ENCODE measurements around the gene SPSB2. TPM values are rescaled to one million over a fixed set of nuclear protein-coding genes. Genes with fewer than 3 reads are reported as not detected.
A peak's percentile ranks its signal among the peaks of the same experiment; 100 is the strongest.

The SPSB2 gene
- total RNA-seq, 1 experiment from 2014 or later = 20.2 TPM

GRCh38 chr12:6832125-6832524 lies 41.0 kb downstream of the SPSB2 start:
- DNase-seq (ENCODE audit: low spot score) = no peak

DNA sequence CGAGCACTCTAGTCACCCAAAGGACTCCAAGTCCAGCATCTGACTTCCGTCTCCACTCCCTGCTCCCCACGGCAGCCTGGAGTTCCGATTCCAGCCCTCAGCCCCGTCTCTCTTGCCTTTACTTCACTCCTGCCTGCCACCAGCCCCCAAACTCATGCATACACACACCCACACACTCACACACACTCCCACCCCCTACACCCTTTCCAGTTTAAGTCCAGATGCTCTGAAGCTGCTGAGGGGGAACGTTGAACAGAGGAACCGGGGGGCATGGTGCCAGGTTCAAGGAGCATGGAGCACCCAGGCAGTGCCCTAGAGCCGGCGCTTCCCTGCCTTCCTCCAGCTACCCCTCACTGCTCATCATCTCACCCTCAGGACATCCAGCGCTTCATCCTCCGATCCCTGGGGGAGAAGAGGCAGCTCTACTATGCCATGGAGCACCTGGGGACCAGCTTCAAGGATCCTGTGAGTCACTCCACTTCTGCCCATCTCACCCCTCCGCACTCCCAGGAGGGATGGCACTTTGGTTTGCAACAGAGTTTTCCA lies 41.6 kb downstream of the SPSB2 start:
- no peak for DNase-seq (ENCODE audit: low spot score)

- no peak for DNase-seq (ENCODE audit: low spot score)
These were observed 42.1 kb downstream of the SPSB2 start for GRCh38 chr12:6830999-6831398.

GRCh38 chr12:6830286-6830890 lies 42.7 kb downstream of the SPSB2 start:
- no peak for DNase-seq (ENCODE audit: low spot score)

DNA sequence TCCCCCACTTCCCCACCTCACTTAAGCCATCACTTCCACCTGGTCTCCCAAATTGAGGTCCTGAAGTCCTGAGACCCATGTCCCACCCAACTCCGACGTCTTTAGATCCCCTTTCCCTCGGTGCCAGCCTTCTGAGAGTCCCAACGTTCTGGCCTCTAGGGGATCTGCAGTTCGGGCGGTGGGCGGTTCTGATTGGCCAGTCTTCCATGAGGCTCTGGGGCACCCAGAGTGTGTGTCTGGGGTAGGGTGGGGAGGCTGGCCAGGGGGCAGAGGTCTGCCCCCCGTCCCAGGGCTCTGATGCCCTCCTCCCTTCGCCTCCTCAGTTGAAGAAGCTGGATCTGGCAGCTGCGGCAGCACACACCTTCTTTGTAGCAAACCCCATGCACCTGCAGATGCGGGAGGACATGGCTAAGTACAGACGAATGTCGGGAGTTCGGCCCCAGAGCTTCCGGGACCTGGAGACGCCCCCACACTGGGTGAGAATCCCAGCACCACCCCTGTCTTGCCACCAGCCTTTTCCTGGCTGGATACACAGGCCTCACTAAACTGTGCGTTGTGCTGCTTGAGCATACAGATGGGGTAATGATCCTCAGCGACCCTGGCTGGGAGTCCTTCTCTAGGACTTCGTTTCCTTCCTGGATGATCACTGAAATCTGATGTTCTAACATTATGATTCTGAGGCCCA lies 43.4 kb downstream of the SPSB2 start:
- no peak for DNase-seq (ENCODE audit: low spot score)

DNA sequence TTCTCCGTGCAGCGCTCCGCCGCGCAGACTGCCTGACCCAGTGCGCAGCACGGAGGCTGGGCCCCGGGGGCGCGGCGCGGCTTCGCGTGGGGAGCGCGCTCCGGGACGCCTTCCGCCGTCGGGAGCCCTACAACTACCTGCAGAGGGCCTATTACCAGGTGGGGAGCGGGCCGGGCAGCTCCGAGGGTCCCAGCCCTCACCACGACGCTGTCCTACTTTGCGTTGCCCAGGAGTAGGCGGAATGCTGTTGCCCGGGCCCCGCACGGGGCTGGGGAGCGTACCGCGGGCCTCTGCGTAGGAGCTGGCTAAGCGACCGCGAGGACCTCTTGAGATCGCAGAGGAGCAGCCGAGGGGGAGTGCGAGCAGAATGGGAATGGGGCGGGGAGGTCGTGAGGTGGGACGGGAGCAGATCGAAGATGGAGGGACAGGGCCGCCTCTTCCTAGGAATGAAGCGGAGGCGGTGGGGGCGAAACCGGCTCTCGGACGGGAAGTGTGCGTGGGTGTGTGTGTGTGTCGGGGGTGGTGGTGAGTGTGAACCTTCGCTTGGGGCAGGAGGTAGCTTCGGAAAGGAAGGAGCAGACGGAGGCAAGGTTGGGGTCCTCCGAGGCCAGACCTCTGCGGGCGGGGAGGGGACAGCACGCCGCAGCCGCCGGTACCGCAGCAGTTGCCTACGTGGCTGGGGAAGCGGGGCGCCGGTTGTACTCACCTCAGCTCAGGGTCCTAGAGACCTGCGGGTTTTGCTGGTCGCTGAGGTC lies 44.1 kb downstream of the SPSB2 start:
- peak; percentile 35 for DNase-seq (ENCODE audit: low spot score)

DNA sequence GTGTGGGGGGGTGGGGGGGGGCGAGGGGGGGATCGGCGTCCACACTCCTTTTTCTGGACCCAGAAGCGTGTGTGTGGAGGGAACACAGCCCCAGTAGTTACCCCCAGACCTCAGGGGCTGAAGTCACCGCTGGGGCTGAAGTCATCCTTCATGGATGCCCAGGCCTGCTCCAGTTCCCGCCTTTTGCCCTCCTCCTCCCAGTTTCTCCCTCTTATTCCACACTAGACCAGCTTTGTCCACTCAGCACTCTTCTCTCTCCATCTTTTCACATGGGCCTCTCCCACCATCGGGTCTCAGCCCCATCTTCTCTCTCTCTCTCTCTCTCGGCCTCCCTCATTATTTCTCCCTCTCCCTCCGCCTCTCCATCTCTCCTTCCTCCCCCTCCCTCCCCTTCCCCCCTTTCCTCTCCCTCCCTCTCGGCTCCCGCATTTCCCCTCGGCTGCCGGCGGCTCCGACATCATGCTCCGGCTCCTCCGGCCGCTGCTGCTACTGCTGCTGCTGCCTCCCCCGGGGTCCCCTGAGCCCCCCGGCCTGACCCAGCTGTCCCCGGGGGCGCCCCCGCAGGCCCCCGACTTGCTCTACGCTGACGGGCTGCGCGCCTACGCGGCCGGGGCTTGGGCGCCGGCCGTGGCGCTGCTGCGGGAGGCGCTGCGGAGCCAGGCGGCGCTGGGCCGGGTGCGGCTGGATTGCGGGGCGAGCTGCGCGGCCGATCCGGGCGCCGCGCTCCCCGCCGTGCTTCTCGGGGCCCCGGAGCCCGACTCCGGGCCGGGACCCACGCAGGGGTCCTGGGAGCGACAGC lies 44.9 kb downstream of the SPSB2 start, which contains the start of gene P3H3:
Gene P3H3 (plus strand): TSS at position 426 of the 799 bp plus-strand sequence. CDS start 34 bp downstream, at position 460.
- no peak for DNase-seq (ENCODE audit: low spot score)

DNA sequence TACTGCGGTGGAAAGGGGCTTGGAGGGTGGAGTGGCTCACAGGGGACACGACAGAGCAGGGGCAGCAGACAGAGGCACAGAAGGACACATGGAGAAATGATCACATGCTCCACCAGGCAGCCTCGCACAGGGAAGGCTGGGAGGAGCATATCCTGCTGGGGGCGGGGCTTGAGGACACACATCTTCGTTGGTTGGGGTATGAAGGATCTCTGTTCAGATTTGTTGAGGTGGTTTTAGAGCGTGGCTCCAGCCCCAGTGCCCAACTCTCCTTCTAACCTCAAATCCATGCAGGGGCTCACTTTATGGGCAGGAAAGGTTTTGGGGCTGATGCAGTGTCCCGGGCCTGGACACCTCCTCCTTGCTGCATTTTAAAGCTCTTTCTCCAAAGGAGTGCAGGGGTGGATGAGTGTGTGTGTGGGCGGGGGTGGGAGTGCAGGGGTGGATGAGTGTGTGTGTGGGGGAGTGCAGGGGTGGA lies 45.6 kb downstream of the SPSB2 start:
- peak; percentile 60 for DNase-seq (ENCODE audit: low spot score)

DNA sequence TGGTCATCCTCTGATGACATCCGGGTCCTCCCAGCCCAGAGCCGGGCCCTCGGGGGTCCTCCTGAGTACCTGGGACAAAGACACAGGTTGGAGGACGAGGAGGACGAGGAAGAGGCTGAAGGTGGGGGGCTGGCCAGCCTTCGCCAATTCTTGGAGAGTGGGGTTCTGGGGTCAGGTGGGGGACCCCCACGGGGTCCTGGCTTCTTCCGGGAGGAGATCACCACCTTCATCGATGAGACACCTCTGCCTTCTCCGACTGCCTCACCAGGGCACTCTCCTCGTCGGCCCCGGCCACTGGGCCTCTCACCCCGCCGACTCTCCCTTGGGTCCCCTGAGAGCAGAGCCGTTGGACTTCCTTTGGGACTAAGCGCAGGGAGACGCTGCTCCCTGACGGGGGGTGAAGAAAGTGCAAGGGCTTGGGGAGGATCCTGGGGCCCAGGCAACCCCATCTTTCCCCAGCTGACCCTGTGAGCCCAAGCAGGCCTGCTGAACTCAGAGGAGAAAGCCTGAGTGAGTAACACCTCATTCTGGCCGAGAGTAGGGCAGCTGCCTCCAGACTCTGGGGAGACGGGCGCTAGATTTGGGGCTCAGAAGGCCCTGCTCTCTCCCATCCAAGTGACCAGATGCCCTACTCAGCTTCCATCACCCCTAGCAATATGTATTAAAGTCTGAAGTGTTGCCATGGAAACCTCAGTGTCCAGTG lies 46.2 kb downstream of the SPSB2 start:
- no peak for DNase-seq (ENCODE audit: low spot score)

DNA sequence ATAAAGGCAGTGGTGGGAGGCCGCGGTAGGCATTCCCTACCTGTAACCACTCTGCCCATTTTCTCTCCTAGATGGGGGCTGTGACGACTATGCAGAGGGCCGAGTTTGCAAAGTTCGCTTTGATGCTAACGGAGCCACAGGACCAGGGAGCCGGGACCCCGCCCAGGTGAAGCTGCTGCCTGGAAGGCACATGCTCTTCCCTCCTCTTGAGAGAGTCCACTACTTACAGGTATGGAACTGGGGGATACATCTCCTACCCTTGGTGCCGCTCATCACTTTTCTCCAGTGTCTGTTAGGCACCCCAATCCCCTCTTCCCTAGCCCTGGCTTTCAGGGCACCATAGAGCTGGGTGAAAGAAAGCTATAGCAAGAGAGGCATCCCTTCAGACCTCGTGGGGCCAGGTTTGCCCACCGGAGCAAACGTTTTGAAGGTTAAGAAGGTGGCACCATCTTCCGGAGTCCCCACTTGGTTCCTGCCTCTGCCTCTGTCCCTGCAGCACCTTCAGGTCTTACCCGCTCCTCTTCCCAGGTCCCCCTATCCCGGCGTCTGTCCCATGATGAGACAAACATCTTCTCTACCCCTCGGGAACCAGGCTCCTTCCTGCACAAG lies 46.9 kb downstream of the SPSB2 start:
- no peak for DNase-seq (ENCODE audit: low spot score)

DNA sequence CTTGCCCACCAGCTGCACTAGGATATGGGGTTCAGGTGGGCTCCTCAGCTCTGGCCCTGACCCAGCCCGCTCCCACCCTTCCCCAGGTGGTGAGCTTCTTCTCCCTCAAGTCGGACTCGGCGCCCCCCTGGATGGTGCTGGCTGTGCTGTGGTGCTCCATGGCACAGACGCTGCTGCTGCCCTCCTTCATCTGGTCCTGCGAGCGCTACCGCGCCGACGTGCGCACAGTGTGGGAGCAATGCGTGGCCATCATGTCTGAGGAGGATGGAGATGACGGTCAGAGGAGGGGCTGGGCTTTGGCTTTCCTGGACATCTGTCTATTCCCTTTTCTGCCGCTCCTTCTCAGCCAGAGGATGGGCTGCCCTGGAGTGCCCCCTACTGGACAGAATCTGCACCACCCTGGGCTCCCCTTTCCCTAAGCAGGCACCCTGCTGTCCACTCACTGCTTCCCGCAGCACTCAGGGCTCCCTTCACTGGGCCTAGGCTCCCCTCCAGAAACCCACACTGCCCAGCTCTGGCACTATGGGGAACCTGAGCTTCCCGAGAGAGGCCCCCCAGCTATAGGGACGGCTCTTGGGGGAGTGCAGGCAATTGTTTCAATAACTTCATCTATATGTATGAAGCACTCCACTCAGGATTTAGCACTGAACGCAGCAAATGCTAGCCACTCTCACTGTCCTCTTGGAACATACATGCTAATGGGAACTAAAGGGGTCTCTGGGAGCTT lies 47.5 kb downstream of the SPSB2 start:
- peak; percentile 79 for DNase-seq (ENCODE audit: low spot score)

DNA sequence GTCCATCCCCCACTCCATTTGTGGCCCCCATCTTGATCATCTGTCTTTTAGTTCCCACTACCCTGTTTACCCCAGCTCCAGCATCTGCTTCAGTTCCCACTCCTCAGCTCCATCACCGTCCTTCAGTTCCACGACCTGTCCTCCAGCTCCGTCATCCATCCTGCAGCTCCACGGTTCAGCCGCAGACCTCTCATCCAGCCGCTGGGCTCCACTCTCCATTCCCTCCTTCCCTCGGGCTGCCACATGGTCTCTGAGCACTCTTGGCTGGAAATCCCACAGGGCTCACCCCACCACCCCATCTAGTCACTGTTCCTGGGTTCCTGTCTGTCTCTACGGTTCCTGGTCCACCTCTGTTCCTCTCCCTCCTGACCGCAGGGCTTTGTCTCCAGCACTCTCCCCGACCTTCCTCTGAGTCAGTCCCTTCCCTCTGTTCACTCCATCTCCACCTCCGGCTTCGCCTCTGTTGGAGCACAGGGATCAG lies 48.2 kb downstream of the SPSB2 start:
- no peak for DNase-seq (ENCODE audit: low spot score)

GRCh38 chr12:6824085-6824775 lies 48.9 kb downstream of the SPSB2 start:
- no peak for DNase-seq (ENCODE audit: low spot score)

DNA sequence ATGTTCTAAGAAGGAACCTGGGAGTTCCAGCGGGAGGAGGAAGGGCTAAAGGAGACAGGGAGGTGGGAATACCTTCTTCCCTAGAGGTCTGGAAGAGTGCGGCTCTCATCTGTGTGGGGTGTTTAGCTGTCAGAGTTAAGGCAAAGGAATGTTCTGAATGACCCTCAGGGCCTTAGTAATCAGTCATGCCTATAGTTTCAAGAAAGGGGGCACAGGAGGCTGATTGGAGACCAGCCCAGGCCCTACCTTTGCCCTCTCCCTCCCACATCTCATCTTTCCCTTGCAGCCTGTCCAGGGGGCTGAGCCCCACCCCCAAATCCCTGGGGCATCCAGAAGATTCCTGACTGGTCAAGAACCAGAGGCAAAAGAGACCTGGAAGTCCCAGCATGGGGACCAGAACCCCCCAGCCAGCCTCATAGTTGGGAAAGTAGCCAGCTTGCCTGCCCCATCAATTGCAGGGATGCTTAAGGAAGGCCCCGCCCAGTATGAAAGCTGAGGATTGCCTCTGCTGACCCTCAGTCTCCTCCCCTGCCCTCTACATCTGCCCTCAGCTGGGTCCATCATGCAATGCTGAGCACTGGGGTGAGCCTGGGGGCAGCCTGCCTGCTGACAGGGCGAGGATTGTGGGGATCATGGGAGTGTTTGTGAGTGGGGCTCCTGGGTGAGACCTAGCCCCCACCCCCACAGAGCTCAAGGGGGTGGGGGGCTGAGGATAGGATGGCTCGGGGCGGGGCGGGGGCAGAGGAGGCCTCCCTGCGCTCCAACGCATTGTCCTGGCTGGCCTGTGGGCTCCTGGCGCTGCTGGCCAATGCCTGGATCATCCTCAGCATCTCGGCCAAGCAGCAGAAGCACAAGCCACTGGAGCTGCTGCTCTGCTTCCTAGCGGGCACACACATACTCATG lies 49.7 kb downstream of the SPSB2 start:
- DNase-seq (ENCODE audit: low spot score) = no peak

GRCh38 chr12:6822426-6823135 lies 50.5 kb downstream of the SPSB2 start:
- no peak for DNase-seq (ENCODE audit: low spot score)

- no peak for DNase-seq (ENCODE audit: low spot score)
These were observed 51.3 kb downstream of the SPSB2 start, which contains the start of gene GPR162 for GRCh38 chr12:6821591-6822425. GPR162 (plus strand) TSS chr12:6821821; CDS start chr12:6823899, 2,078 bp downstream.

All from HT-29 (cell line).